ENCODE data around the gene ESYT3. TPM values are rescaled to one million over a fixed set of nuclear protein-coding genes. Genes with fewer than 3 reads are reported as not detected.
A peak's percentile ranks its signal among the peaks of the same experiment; 100 is the strongest.
"Not testable (repeated sequence)": the region's sequence is repeated elsewhere in the genome, so short reads cannot be mapped to it uniquely, and the experiment has no call there.

Gene ESYT3
- total and polyA plus RNA-seq, 9 donors = 9.0 to 14.6 (median 11.1) TPM

- Histone ChIP-seq H3K27me3 (ENCODE audit: control insufficient read depth, insufficient read depth, low read length) (peaks cover 2% of the 10 kb centered on the region), H3K27ac (ENCODE audit: low read length) (no peak overlapping the region), H3K4me1 (ENCODE audit: control insufficient read depth, insufficient read depth, low read length) (peaks cover 24% of the 10 kb centered on the region), H3K9me3 (replicated peaks; ENCODE audit: control insufficient read depth, low read depth, low read length) (no peaks in the 10 kb centered on the region), H3K4me3 (ENCODE audit: low read length) (no peak overlapping the region), H3K36me3 (ENCODE audit: control insufficient read depth, insufficient read depth, low read length) (peaks cover 4% of the 10 kb centered on the region)
- DNase-seq = no peak
- WGBS (ENCODE audit: insufficient coverage) = 86% methylated on average over 37 of the region's 43 CpGs
Measured at GRCh38 chr3:138451595-138452162, 17.3 kb downstream of the ESYT3 start.

DNA sequence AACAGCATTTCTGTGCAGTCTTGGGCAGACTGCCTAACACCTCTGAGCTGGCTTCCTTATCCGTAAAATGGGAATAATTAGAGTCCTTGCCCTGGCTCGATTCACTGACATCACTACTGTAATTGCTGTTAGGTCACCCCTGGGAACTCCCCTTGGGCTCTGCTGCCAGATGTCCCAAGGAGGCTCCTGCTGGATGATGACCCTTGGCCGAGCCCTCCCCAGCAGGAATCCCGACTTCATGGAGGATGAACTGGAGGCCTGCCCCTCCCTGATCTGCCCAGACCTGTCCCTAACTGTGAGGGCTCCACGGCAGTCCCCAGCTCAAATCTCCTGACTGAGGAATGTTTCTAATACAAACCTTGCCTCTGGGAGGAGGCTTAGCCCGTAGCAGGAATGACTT, 18.0 kb downstream of the ESYT3 start:
- WGBS (ENCODE audit: insufficient coverage) = 50% methylated on average over 5 of the region's 6 CpGs
- DNase-seq = no peak
- H3K4me1 ChIP-seq (ENCODE audit: control insufficient read depth, insufficient read depth, low read length) = peaks cover 32% of the 10 kb centered on the region
- no peaks in the 10 kb centered on the region for H3K9me3 ChIP-seq (replicated peaks; ENCODE audit: control insufficient read depth, low read depth, low read length)
- H3K36me3 ChIP-seq (ENCODE audit: control insufficient read depth, insufficient read depth, low read length) = peaks cover 4% of the 10 kb centered on the region
- H3K27me3 ChIP-seq (ENCODE audit: control insufficient read depth, insufficient read depth, low read length) = peaks cover 2% of the 10 kb centered on the region
- no peak overlapping the region for H3K4me3 ChIP-seq (ENCODE audit: low read length)
- no peak overlapping the region for H3K27ac ChIP-seq (ENCODE audit: low read length)

DNA sequence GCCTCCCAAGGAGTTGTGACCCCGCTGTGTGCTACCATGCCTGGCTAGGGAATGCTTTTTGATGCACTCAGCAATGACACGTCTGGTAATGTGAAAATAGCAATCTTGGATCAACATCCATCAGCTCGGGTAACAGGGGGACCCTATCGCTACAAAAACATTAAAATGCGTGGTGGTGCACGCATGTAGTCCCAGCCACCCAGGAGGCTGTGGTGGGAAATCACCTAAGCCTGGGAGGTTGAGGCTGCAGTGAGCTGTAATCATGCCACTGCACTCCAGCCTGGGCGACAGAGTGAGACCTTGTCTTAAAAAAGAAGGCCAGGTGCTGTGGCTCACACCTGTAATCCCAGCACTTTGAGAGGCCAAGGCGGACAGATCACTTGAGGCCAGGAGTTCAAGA, 19.5 kb downstream of the ESYT3 start:
- not testable (repeated sequence) for H3K4me3 ChIP-seq (ENCODE audit: low read length); H3K9me3 ChIP-seq (replicated peaks; ENCODE audit: control insufficient read depth, low read depth, low read length); DNase-seq; H3K36me3 ChIP-seq (ENCODE audit: control insufficient read depth, insufficient read depth, low read length); H3K27me3 ChIP-seq (ENCODE audit: control insufficient read depth, insufficient read depth, low read length); H3K27ac ChIP-seq (ENCODE audit: low read length)
- 74% methylated on average over 6 of the region's 8 CpGs for WGBS (ENCODE audit: insufficient coverage)
- peaks cover 47% of the 10 kb centered on the region for H3K4me1 ChIP-seq (ENCODE audit: control insufficient read depth, insufficient read depth, low read length)

DNA sequence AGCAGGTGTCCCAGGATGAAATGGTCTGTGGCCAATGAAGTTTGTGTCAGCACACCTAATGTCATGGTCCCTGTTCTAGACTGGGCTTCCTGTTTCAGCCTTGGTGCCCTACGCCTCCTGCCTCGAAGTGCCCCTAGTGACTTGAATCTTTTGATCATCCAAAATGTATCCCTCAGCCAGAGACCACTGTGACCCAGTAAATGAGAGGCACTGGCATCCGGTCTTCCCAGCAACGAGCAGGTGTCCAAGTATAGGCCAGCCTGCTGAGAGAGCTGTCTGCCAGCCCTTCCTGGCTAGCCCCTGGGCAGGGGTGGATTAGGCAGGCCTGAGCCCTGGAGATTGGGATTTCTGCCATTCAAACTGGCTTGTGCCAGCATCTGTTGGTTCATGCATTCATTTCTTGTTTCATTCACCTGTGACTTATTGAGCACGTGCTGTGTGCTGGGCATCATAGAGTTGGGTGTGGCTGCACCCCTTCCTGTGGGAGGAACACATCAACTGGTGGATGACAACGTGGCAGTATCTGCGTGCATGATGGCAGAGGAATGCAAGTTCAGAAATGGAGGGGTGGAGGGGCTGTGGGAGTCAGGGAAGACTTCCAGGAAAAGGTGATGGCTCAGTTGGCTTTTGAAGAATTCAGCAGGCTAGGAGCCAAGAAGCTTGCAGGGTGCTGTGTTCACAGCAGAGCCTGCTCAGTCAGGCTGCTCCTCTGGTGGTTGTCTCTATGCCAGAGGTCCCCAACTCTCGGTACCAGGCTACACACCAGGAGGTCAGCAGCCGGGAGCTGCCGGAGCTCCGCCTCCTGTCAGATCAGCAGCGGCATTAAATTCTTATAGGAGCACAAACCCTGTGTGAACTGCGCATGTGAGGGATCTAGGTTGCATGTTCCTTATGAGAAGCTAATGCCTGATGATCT, 21.6 kb downstream of the ESYT3 start:
- DNase-seq = no peak
- Histone ChIP-seq H3K9me3 (replicated peaks; ENCODE audit: control insufficient read depth, low read depth, low read length) (no peaks in the 10 kb centered on the region), H3K4me1 (ENCODE audit: control insufficient read depth, insufficient read depth, low read length) (peaks cover 59% of the 10 kb centered on the region), H3K27ac (ENCODE audit: low read length) (no peak overlapping the region), H3K27me3 (ENCODE audit: control insufficient read depth, insufficient read depth, low read length) (peaks cover 2% of the 10 kb centered on the region), H3K4me3 (ENCODE audit: low read length) (no peak overlapping the region), H3K36me3 (ENCODE audit: control insufficient read depth, insufficient read depth, low read length) (peaks cover 13% of the 10 kb centered on the region)
- 82% methylated on average over 11 of the region's 13 CpGs for WGBS (ENCODE audit: insufficient coverage)

DNA sequence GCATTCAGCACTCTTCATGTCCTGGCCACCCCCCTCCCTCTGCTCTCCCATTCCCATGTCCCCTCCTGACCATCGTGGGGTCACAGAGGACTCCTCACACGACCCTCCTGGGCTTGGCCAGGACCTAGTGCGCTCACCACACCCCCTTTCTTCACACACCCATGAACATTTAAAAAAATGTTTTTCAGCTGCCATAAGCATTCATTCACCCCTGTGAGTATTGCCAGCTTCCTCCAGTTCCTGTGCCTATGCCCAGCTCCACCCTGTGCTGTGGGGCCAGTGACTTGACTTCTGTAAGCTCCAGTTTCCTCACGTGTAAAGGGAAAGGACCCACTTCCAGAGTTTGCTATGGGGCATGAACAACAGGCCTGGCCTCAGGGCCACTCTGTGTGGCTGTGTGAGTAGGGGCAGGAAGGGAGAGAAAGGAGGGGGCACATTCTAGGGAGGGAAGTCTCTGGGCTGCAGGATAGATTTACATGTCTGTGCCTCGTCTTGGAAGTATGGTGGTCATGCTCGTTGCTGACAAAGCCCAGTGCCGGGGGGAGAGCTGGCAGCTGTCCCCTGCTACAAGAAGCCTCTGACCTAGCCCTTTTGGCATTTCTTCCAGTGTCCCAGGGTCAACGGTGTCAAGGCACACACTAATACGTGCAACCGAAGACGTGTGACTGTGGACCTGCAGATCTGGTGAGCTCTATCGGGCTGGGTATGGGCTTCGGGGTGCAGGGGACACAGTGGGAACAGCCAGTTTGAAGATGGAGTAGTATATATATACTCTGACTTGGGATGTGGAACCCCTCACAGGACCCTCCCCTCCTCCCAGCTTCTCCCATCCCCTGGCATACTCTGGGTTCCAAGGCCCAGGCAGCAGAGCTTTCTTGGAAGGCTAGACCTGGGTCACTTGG, 22.8 kb downstream of the ESYT3 start:
- no peak overlapping the region for H3K4me3 ChIP-seq (ENCODE audit: low read length)
- H3K27ac ChIP-seq (ENCODE audit: low read length) = peak overlapping the region; percentile 67
- DNase-seq = peak; percentile 66
- no peaks in the 10 kb centered on the region for H3K27me3 ChIP-seq (ENCODE audit: control insufficient read depth, insufficient read depth, low read length)
- peaks cover 67% of the 10 kb centered on the region for H3K4me1 ChIP-seq (ENCODE audit: control insufficient read depth, insufficient read depth, low read length)
- 70% methylated on average over 11 of the region's 13 CpGs for WGBS (ENCODE audit: insufficient coverage)
- H3K9me3 ChIP-seq (replicated peaks; ENCODE audit: control insufficient read depth, low read depth, low read length) = no peaks in the 10 kb centered on the region
- peaks cover 13% of the 10 kb centered on the region for H3K36me3 ChIP-seq (ENCODE audit: control insufficient read depth, insufficient read depth, low read length)

- 85% methylated on average over 8 of the region's 11 CpGs for WGBS (ENCODE audit: insufficient coverage)
- no peaks in the 10 kb centered on the region for H3K27me3 ChIP-seq (ENCODE audit: control insufficient read depth, insufficient read depth, low read length)
- peaks cover 13% of the 10 kb centered on the region for H3K36me3 ChIP-seq (ENCODE audit: control insufficient read depth, insufficient read depth, low read length)
- no peak for DNase-seq
- no peaks in the 10 kb centered on the region for H3K9me3 ChIP-seq (replicated peaks; ENCODE audit: control insufficient read depth, low read depth, low read length)
- H3K4me3 ChIP-seq (ENCODE audit: low read length) = no peak overlapping the region
- peak overlapping the region; percentile 67 for H3K27ac ChIP-seq (ENCODE audit: low read length)
- H3K4me1 ChIP-seq (ENCODE audit: control insufficient read depth, insufficient read depth, low read length) = peaks cover 67% of the 10 kb centered on the region
Measured at GRCh38 chr3:138457863-138458735, 23.7 kb downstream of the ESYT3 start.

GRCh38 chr3:138458774-138459499, 24.5 kb downstream of the ESYT3 start:
- H3K4me1 ChIP-seq (ENCODE audit: control insufficient read depth, insufficient read depth, low read length) = peaks cover 70% of the 10 kb centered on the region
- DNase-seq = no peak
- H3K9me3 ChIP-seq (replicated peaks; ENCODE audit: control insufficient read depth, low read depth, low read length) = no peaks in the 10 kb centered on the region
- H3K36me3 ChIP-seq (ENCODE audit: control insufficient read depth, insufficient read depth, low read length) = peaks cover 13% of the 10 kb centered on the region
- no peaks in the 10 kb centered on the region for H3K27me3 ChIP-seq (ENCODE audit: control insufficient read depth, insufficient read depth, low read length)
- no peak overlapping the region for H3K4me3 ChIP-seq (ENCODE audit: low read length)
- peak overlapping the region; percentile 81 for H3K27ac ChIP-seq (ENCODE audit: low read length)
- 58% methylated on average over 3 of the region's 9 CpGs for WGBS (ENCODE audit: insufficient coverage)

- H3K4me3 ChIP-seq (ENCODE audit: low read length) = no peak overlapping the region
- H3K4me1 ChIP-seq (ENCODE audit: control insufficient read depth, insufficient read depth, low read length) = peaks cover 79% of the 10 kb centered on the region
- H3K9me3 ChIP-seq (replicated peaks; ENCODE audit: control insufficient read depth, low read depth, low read length) = no peaks in the 10 kb centered on the region
- WGBS (ENCODE audit: insufficient coverage) = 61% methylated on average over 12 of the region's 15 CpGs
- H3K27ac ChIP-seq (ENCODE audit: low read length) = peak overlapping the region; percentile 81
- H3K36me3 ChIP-seq (ENCODE audit: control insufficient read depth, insufficient read depth, low read length) = peaks cover 13% of the 10 kb centered on the region
- DNase-seq = peak; percentile 70
- no peaks in the 10 kb centered on the region for H3K27me3 ChIP-seq (ENCODE audit: control insufficient read depth, insufficient read depth, low read length)
Measured at GRCh38 chr3:138459619-138460535, 25.5 kb downstream of the ESYT3 start.
